ENCODE data around the gene KRTAP10-9. TPM values are rescaled to one million over a fixed set of nuclear protein-coding genes. Genes with fewer than 3 reads are reported as not detected.

KRTAP10-9 gene
- total RNA-seq, 1 experiment from 2014 or later: not detected

DNA sequence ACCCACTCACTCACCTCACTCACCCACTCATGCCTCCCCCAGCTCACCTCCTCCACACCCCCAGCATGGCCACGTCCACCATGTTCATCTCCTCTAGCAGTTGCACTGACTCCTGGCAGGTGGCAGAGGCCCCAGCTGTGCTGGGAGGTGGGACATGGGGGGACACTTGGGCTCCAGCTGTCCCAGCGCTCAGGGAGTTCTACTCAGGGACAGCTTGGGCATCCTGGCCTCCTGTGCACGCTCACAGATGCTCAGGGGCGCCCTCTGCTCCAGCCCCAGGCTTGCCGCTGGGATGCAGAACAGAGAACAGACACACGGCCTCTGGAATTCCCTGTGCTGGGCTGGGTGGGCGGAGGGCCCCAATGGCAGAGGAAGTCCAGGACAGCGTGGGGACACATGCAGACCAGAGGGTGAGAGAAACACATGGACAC lies 9.8 kb upstream of the KRTAP10-9 start:
- H3K9me3 ChIP-seq (ENCODE audit: low read depth, low read length, poor library complexity, severe bottlenecking): peaks cover 6% of the 10 kb centered on the region
- no peaks in the 10 kb centered on the region for H3K4me1 ChIP-seq (ENCODE audit: insufficient read depth, low read length, poor library complexity, severe bottlenecking)
- H3K36me3 ChIP-seq (ENCODE audit: insufficient read depth, low read length, poor library complexity, severe bottlenecking): no peaks in the 10 kb centered on the region
- intact Hi-C loops (cut with micrococcal nuclease; ENCODE audit: unreplicated experiment): no loop called here
- H3K4me3 ChIP-seq (ENCODE audit: low read depth, low read length, poor library complexity, severe bottlenecking): no peak overlapping the region
- TF ChIP-seq, protein P1, sequence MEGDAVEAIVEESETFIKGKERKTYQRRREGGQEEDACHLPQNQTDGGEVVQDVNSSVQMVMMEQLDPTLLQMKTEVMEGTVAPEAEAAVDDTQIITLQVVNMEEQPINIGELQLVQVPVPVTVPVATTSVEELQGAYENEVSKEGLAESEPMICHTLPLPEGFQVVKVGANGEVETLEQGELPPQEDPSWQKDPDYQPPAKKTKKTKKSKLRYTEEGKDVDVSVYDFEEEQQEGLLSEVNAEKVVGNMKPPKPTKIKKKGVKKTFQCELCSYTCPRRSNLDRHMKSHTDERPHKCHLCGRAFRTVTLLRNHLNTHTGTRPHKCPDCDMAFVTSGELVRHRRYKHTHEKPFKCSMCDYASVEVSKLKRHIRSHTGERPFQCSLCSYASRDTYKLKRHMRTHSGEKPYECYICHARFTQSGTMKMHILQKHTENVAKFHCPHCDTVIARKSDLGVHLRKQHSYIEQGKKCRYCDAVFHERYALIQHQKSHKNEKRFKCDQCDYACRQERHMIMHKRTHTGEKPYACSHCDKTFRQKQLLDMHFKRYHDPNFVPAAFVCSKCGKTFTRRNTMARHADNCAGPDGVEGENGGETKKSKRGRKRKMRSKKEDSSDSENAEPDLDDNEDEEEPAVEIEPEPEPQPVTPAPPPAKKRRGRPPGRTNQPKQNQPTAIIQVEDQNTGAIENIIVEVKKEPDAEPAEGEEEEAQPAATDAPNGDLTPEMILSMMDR (conservative IDR thresholded peaks at IDR 0.05; ENCODE audit: low read depth, low read length): no peak
- TF ChIP-seq EZH2 (IDR thresholded peaks at IDR 0.05; ENCODE audit: borderline replicate concordance, low read depth, low read length, poor library complexity, severe bottlenecking): no peak
- CTCF ChIA-PET: no interaction called here
- no peaks in the 10 kb centered on the region for H3K27me3 ChIP-seq (replicated peaks; ENCODE audit: insufficient read depth, low read depth, low read length, poor library complexity)
- no peak overlapping the region for H3K27ac ChIP-seq (ENCODE audit: low read depth, low read length, poor library complexity, severe bottlenecking)
- BruUV-seq (replicated peaks): no TSS peak
- DNase-seq (ENCODE audit: low spot score): no peak
- POLR2A ChIA-PET (ENCODE audit: low non-redundant PET): no interaction called here

GRCh38 chr21:44618504-44618903 lies 8.4 kb upstream of the KRTAP10-9 start:
- intact Hi-C loops (cut with micrococcal nuclease; ENCODE audit: unreplicated experiment): no loop called here

GRCh38 chr21:44618909-44619308 lies 8.0 kb upstream of the KRTAP10-9 start:
- TF ChIP-seq, protein P1 (conservative IDR thresholded peaks at IDR 0.05; ENCODE audit: low read depth, low read length): no peak
- no peak for TF ChIP-seq EZH2 (IDR thresholded peaks at IDR 0.05; ENCODE audit: borderline replicate concordance, low read depth, low read length, poor library complexity, severe bottlenecking)
- no peaks in the 10 kb centered on the region for H3K4me1 ChIP-seq (ENCODE audit: insufficient read depth, low read length, poor library complexity, severe bottlenecking)
- no TSS peak for BruUV-seq (replicated peaks)
- H3K27me3 ChIP-seq (replicated peaks; ENCODE audit: insufficient read depth, low read depth, low read length, poor library complexity): no peaks in the 10 kb centered on the region
- no peak overlapping the region for H3K27ac ChIP-seq (ENCODE audit: low read depth, low read length, poor library complexity, severe bottlenecking)
- intact Hi-C loops (cut with micrococcal nuclease; ENCODE audit: unreplicated experiment): no loop called here
- ChIA-PET CTCF (no interaction called here), POLR2A (ENCODE audit: low non-redundant PET) (no interaction called here)
- peaks cover 17% of the 10 kb centered on the region for H3K9me3 ChIP-seq (ENCODE audit: low read depth, low read length, poor library complexity, severe bottlenecking)
- no peak for DNase-seq (ENCODE audit: low spot score)
- no peaks in the 10 kb centered on the region for H3K36me3 ChIP-seq (ENCODE audit: insufficient read depth, low read length, poor library complexity, severe bottlenecking)
- no peak overlapping the region for H3K4me3 ChIP-seq (ENCODE audit: low read depth, low read length, poor library complexity, severe bottlenecking)

More at GRCh38 chr21:44618504-44618903, 8.4 kb upstream of the KRTAP10-9 start:
- Histone ChIP-seq H3K9me3 (ENCODE audit: low read depth, low read length, poor library complexity, severe bottlenecking) (peaks cover 13% of the 10 kb centered on the region), H3K27me3 (replicated peaks; ENCODE audit: insufficient read depth, low read depth, low read length, poor library complexity) (no peaks in the 10 kb centered on the region), H3K27ac (ENCODE audit: low read depth, low read length, poor library complexity, severe bottlenecking) (no peak overlapping the region), H3K4me3 (ENCODE audit: low read depth, low read length, poor library complexity, severe bottlenecking) (no peak overlapping the region), H3K4me1 (ENCODE audit: insufficient read depth, low read length, poor library complexity, severe bottlenecking) (no peaks in the 10 kb centered on the region), H3K36me3 (ENCODE audit: insufficient read depth, low read length, poor library complexity, severe bottlenecking) (no peaks in the 10 kb centered on the region)
- CTCF ChIA-PET: no interaction called here
- BruUV-seq (replicated peaks): no TSS peak
- DNase-seq (ENCODE audit: low spot score): no peak
- no peak for TF ChIP-seq EZH2 (IDR thresholded peaks at IDR 0.05; ENCODE audit: borderline replicate concordance, low read depth, low read length, poor library complexity, severe bottlenecking)
- TF ChIP-seq, protein P1 (conservative IDR thresholded peaks at IDR 0.05; ENCODE audit: low read depth, low read length): no peak
- POLR2A ChIA-PET (ENCODE audit: low non-redundant PET): no interaction called here
